GM12875 (cell line): Measurements from ENCODE around the gene CPM.

Source experiments
- H3K4me3 ChIP-seq: one replicate; pipeline ENCODE4 v1.5.1; 2011; ENCODE audit warnings: low read depth, low read length, control low read depth
- CTCF ChIP-seq: IDR thresholded peaks from 2 replicates; pipeline ENCODE4 v1.5.1; 2011; ENCODE audit warnings: low read depth, mild to moderate bottlenecking, control low read depth, inconsistent platforms, low read length, moderate library complexity, borderline replicate concordance; ENCODE audit not compliant: insufficient read depth

The CPM gene

GRCh38 chr12:68838046-68838886, 94.7 kb downstream of the CPM start:
- TF ChIP-seq CTCF: no peak
- H3K4me3 ChIP-seq: no peak overlapping the region

- TF ChIP-seq CTCF: no peak
- no peak overlapping the region for H3K4me3 ChIP-seq
These were observed 95.8 kb downstream of the CPM start for GRCh38 chr12:68837215-68837614.

GRCh38 chr12:68835333-68835908, 97.5 kb downstream of the CPM start:
- no peak for TF ChIP-seq CTCF
- no peak overlapping the region for H3K4me3 ChIP-seq

- H3K4me3 ChIP-seq: no peak overlapping the region
- no peak for TF ChIP-seq CTCF
These were observed 99.5 kb downstream of the CPM start for GRCh38 chr12:68833508-68833907.

GRCh38 chr12:68832504-68832867, 100.5 kb downstream of the CPM start:
- no peak for TF ChIP-seq CTCF
- no peak overlapping the region for H3K4me3 ChIP-seq

- no peak for TF ChIP-seq CTCF
- no peak overlapping the region for H3K4me3 ChIP-seq
These were observed 101.0 kb downstream of the CPM start for GRCh38 chr12:68831751-68832503.

- no peak for TF ChIP-seq CTCF
- H3K4me3 ChIP-seq: no peak overlapping the region
These were observed 101.7 kb downstream of the CPM start for GRCh38 chr12:68831272-68831671.
